Measurements from ENCODE around the gene PPFIBP2. TPM values are rescaled to one million over a fixed set of nuclear protein-coding genes. Genes with fewer than 3 reads are reported as not detected.

PPFIBP2 gene
- total and polyA plus RNA-seq, 2 of the 13 experiments (the other 11 are each of a cell fraction or from before 2014, with no cell fraction given): 15.0 to 52.5 TPM

DNA sequence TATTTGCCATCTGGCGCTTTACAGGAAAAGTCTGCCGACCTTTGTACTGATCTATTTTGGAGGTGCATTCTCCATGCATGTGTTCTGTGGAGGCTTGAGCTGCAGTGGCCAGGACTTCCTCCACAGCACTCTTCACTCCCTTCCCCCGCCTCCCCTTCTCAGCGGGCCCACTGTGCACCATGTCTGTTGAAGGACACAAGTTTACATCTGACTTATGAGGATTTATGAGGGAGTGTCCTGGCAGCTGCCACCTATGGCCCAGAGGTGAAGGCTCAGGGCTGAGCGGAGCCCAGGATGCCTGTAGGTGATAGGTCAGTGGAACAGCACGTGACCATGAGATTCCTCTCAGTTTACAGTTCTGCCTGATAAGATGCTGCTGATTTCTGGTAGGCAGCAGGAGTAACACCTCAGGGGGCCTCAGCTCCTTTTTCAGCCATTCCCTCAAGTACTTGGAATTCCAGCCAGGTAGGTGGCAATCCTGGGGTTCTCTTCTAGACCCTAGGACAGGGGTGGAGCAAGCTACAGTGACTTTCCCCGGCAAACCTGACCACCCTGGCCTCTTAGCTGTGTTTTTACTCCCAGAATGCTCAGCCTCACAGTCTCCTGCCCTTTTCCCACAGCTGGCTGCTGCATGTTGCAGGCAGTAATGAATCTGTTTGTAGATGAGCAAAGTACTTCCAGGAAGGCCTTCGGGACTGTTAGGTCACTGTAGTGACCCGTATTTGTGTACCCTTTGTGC is 59.9 kb downstream of the PPFIBP2 start (continued):
- TF ChIP-seq FOXK2 (IDR thresholded peaks at IDR 0.05) (0 out of 2 replicates have a peak, but pooled peaks have one; percentile 24), FOXA1 (IDR thresholded peaks at IDR 0.05) (no peak), FOXA1 (CRISPR knock-in tag; IDR thresholded peaks at IDR 0.05) (peak; percentile 51; the same call in 1 of the 2 replicates), SALL2 (CRISPR knock-in tag; IDR thresholded peaks at IDR 0.05) (no peak), EED (CRISPR knock-in tag; IDR thresholded peaks at IDR 0.05) (no peak), ZFX (CRISPR knock-in tag; IDR thresholded peaks at IDR 0.05; ENCODE audit: low read depth) (peak; percentile 67), JUNB (CRISPR knock-in tag; IDR thresholded peaks at IDR 0.05; ENCODE audit: borderline replicate concordance) (peak; percentile 40; the same call in 1 of the 2 replicates), SNAI1 (CRISPR knock-in tag; IDR thresholded peaks at IDR 0.05; ENCODE audit: borderline replicate concordance) (0 out of 2 replicates have a peak, but pooled peaks have one; percentile 56), SMAD3 (CRISPR knock-in tag; IDR thresholded peaks at IDR 0.05) (0 out of 2 replicates have a peak, but pooled peaks have one; percentile 62), CBX2 (IDR thresholded peaks at IDR 0.05; ENCODE audit: low read depth, low read length) (no peak), CBX2 (CRISPR knock-in tag; IDR thresholded peaks at IDR 0.05; ENCODE audit: low read depth) (no peak), NCOA2 (CRISPR knock-in tag; IDR thresholded peaks at IDR 0.05) (peak; percentile 83), ZNF850 (CRISPR knock-in tag; conservative IDR thresholded peaks at IDR 0.05) (no peak)
- TF ChIP-seq, protein P1, sequence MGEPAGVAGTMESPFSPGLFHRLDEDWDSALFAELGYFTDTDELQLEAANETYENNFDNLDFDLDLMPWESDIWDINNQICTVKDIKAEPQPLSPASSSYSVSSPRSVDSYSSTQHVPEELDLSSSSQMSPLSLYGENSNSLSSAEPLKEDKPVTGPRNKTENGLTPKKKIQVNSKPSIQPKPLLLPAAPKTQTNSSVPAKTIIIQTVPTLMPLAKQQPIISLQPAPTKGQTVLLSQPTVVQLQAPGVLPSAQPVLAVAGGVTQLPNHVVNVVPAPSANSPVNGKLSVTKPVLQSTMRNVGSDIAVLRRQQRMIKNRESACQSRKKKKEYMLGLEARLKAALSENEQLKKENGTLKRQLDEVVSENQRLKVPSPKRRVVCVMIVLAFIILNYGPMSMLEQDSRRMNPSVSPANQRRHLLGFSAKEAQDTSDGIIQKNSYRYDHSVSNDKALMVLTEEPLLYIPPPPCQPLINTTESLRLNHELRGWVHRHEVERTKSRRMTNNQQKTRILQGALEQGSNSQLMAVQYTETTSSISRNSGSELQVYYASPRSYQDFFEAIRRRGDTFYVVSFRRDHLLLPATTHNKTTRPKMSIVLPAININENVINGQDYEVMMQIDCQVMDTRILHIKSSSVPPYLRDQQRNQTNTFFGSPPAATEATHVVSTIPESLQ (CRISPR knock-in tag; conservative IDR thresholded peaks at IDR 0.05): peak; percentile 9; the same call in 1 of the 2 replicates
- TF ChIP-seq, protein P2, sequence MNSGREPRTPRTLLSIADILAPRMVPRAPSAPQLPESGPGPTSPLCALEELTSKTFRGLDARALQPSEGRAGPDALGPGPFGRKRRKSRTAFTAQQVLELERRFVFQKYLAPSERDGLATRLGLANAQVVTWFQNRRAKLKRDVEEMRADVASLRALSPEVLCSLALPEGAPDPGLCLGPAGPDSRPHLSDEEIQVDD (CRISPR knock-in tag; IDR thresholded peaks at IDR 0.05; ENCODE audit: borderline replicate concordance): no peak
- TF ChIP-seq, protein P3, sequence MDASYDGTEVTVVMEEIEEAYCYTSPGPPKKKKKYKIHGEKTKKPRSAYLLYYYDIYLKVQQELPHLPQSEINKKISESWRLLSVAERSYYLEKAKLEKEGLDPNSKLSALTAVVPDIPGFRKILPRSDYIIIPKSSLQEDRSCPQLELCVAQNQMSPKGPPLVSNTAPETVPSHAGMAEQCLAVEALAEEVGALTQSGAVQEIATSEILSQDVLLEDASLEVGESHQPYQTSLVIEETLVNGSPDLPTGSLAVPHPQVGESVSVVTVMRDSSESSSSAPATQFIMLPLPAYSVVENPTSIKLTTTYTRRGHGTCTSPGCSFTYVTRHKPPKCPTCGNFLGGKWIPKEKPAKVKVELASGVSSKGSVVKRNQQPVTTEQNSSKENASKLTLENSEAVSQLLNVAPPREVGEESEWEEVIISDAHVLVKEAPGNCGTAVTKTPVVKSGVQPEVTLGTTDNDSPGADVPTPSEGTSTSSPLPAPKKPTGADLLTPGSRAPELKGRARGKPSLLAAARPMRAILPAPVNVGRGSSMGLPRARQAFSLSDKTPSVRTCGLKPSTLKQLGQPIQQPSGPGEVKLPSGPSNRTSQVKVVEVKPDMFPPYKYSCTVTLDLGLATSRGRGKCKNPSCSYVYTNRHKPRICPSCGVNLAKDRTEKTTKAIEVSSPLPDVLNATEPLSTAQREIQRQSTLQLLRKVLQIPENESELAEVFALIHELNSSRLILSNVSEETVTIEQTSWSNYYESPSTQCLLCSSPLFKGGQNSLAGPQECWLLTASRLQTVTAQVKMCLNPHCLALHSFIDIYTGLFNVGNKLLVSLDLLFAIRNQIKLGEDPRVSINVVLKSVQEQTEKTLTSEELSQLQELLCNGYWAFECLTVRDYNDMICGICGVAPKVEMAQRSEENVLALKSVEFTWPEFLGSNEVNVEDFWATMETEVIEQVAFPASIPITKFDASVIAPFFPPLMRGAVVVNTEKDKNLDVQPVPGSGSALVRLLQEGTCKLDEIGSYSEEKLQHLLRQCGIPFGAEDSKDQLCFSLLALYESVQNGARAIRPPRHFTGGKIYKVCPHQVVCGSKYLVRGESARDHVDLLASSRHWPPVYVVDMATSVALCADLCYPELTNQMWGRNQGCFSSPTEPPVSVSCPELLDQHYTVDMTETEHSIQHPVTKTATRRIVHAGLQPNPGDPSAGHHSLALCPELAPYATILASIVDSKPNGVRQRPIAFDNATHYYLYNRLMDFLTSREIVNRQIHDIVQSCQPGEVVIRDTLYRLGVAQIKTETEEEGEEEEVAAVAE (CRISPR knock-in tag; IDR thresholded peaks at IDR 0.05; ENCODE audit: borderline replicate concordance): 0 out of 2 replicates have a peak, but pooled peaks have one; percentile 18
- TF ChIP-seq, protein P4, sequence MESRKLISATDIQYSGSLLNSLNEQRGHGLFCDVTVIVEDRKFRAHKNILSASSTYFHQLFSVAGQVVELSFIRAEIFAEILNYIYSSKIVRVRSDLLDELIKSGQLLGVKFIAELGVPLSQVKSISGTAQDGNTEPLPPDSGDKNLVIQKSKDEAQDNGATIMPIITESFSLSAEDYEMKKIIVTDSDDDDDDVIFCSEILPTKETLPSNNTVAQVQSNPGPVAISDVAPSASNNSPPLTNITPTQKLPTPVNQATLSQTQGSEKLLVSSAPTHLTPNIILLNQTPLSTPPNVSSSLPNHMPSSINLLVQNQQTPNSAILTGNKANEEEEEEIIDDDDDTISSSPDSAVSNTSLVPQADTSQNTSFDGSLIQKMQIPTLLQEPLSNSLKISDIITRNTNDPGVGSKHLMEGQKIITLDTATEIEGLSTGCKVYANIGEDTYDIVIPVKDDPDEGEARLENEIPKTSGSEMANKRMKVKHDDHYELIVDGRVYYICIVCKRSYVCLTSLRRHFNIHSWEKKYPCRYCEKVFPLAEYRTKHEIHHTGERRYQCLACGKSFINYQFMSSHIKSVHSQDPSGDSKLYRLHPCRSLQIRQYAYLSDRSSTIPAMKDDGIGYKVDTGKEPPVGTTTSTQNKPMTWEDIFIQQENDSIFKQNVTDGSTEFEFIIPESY (CRISPR knock-in tag; IDR thresholded peaks at IDR 0.05): no peak
- TF ChIP-seq, protein P5, sequence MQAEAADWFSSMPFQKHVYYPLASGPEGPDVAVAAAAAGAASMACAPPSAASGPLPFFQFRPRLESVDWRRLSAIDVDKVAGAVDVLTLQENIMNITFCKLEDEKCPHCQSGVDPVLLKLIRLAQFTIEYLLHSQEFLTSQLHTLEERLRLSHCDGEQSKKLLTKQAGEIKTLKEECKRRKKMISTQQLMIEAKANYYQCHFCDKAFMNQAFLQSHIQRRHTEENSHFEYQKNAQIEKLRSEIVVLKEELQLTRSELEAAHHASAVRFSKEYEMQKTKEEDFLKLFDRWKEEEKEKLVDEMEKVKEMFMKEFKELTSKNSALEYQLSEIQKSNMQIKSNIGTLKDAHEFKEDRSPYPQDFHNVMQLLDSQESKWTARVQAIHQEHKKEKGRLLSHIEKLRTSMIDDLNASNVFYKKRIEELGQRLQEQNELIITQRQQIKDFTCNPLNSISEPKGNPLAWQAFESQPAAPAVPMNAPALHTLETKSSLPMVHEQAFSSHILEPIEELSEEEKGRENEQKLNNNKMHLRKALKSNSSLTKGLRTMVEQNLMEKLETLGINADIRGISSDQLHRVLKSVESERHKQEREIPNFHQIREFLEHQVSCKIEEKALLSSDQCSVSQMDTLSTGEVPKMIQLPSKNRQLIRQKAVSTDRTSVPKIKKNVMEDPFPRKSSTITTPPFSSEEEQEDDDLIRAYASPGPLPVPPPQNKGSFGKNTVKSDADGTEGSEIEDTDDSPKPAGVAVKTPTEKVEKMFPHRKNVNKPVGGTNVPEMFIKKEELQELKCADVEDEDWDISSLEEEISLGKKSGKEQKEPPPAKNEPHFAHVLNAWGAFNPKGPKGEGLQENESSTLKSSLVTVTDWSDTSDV (CRISPR knock-in tag; IDR thresholded peaks at IDR 0.05): no peak
